Natural killer cell treated with Interleukin-12 subunit alpha and Interleukin-12 subunit beta and Interleukin-15 and Interleukin-18, amount 100 ng/mL, for 72 hours (primary cell): ENCODE measurements around the gene GRM3. TPM values are rescaled to one million over a fixed set of nuclear protein-coding genes. Genes with fewer than 3 reads are reported as not detected.

Source experiments
- ATAC-seq, 2 donors: fragments of 150-1000 bp; cut with Tn5 transposase in 1 of 2; sonication (Bioruptor Pico), chemical (Tn5 transposase) in 1 of 2; 2 replicates each; pipeline ENCODE4 v1.10.0; 2021
- DNase-seq: peaks from one replicate; pipeline ENCODE4 v3.0.0; 2022; ENCODE audit warnings: low spot score
- H3K27ac Mint-ChIP-seq, 2 donors: 1 replicate in 1 of 2; 2 replicates in 1 of 2; pipeline ENCODE4 v1.8.0; 2022; ENCODE audit warnings: mixed read lengths in 2 of 2, mild to moderate bottlenecking in 1 of 2, moderate library complexity in 1 of 2
- H3K27me3 Mint-ChIP-seq, 2 donors: 1 replicate in 1 of 2; 2 replicates in 1 of 2; pipeline ENCODE4 v1.8.0; 2022; ENCODE audit warnings: mixed read lengths in 2 of 2
- H3K36me3 Mint-ChIP-seq: one replicate; pipeline ENCODE4 v1.8.0; 2022; ENCODE audit warnings: mixed read lengths
- H3K4me1 Mint-ChIP-seq, 2 donors: 1 replicate in 1 of 2; 2 replicates in 1 of 2; pipeline ENCODE4 v1.8.0; 2022; ENCODE audit warnings: low read depth in 2 of 2, mixed read lengths in 2 of 2, mild to moderate bottlenecking in 1 of 2
- H3K4me3 Mint-ChIP-seq: one replicate; pipeline ENCODE4 v1.8.0; 2022; ENCODE audit warnings: mixed read lengths
- H3K9me3 Mint-ChIP-seq: 2 replicates; pipeline ENCODE4 v1.8.0; 2022; ENCODE audit warnings: mixed read lengths
- total RNA-seq, 2 donors: library from RNA; stranded (reverse); gene quantifications; one replicate each; pipeline ENCODE4 v1.2.3, GENCODE V29; 2022

The GRM3 gene
- total RNA-seq, 2 donors from 2014 or later, result not detected

DNA sequence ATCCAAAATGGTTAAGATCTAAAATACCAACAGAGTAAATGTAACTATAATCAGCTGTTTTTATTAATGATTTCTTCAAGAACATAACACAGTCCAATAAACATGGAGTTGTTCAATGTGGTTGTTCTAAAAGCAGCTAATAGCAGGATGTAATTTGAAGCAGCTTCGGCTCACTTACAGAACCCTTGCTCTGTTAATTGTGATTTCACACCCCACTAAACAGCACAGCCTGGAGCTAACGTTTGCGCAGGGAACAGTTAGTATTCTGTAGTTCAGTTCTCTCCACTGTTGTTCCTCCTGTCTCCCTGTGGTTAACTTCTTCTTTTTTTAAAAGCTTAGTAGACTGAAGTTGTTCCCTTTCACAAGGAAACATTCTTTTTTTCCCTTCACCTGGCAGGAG, 104.0 kb downstream of the GRM3 start:
- Mint-ChIP-seq H3K4me3 (no peak overlapping the region), H3K27me3 (no peaks in the 10 kb centered on the region), H3K4me1 (no peaks in the 10 kb centered on the region), H3K36me3 (no peaks in the 10 kb centered on the region), H3K9me3 (no peaks in the 10 kb centered on the region), H3K27ac (no peak overlapping the region)
- DNase-seq (no peak), ATAC-seq (no peak)

DNA sequence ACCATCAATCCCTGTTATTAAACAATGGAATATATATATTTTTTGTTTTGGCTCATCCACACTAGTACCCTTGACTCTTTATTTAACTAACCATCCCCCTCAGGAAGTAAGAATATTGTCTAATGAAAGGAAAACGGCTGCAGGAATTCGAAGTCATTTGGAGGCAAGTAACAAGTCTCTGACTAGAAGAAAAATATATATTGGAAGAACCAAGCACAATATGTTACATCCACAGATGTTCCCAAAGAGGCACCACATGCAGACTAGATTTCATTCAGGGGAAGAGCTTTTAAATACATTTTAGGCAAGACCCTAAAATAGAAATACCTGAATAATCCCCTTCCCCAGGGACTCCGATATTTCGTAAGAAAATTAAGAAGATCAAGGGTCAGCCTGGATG, 104.5 kb downstream of the GRM3 start:
- no peak overlapping the region for H3K27ac Mint-ChIP-seq
- ATAC-seq (no peak), DNase-seq (no peak)
- no peaks in the 10 kb centered on the region for H3K27me3 Mint-ChIP-seq
- H3K9me3 Mint-ChIP-seq, result no peaks in the 10 kb centered on the region
- H3K36me3 Mint-ChIP-seq, result no peaks in the 10 kb centered on the region
- H3K4me1 Mint-ChIP-seq, result no peaks in the 10 kb centered on the region
- no peak overlapping the region for H3K4me3 Mint-ChIP-seq

DNA sequence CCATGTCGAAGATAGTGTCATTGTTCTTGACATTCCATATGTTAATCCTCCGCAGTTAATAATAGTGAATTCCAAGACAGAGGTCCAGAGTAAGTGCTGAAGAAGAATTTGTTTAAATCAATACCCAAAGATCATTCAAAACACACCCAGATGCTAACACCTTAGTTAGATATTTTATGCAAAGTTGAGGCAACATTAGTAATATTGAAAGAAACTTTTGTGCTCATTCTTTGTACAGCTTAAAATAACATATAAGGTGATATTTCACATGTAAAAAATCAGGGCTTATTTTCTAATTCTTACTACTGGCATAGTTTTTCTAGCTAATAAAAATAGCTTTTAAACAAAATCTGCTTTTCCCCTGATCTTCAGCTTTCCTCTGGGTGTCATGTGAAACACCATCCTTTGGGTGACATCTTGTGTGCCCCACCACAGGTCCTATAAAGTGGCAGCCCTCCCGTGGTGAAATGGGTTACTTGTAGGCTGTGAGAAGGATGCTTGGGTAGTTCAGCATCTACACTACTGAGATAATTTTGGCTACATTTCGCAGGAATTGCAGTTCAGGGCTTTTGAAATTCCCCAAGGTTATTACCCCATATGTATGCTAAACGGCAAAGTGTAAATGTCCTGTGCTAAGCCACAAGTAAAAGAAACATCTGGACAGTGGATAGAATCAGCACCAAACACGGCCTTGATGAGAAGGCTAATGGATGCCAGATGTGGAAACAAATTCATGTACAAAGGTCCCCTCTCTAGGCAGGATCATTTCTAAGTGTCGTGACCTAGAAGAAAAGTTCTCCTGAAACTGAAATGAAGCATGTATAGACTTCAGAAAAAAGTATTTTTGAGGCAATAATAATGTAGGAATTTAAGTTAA, 105.4 kb downstream of the GRM3 start:
- H3K4me1 Mint-ChIP-seq, result no peaks in the 10 kb centered on the region
- H3K36me3 Mint-ChIP-seq, result no peaks in the 10 kb centered on the region
- peaks cover 5% of the 10 kb centered on the region for H3K9me3 Mint-ChIP-seq
- ATAC-seq (no peak), DNase-seq (no peak)
- no peak overlapping the region for H3K27ac Mint-ChIP-seq
- no peak overlapping the region for H3K4me3 Mint-ChIP-seq
- no peaks in the 10 kb centered on the region for H3K27me3 Mint-ChIP-seq

DNA sequence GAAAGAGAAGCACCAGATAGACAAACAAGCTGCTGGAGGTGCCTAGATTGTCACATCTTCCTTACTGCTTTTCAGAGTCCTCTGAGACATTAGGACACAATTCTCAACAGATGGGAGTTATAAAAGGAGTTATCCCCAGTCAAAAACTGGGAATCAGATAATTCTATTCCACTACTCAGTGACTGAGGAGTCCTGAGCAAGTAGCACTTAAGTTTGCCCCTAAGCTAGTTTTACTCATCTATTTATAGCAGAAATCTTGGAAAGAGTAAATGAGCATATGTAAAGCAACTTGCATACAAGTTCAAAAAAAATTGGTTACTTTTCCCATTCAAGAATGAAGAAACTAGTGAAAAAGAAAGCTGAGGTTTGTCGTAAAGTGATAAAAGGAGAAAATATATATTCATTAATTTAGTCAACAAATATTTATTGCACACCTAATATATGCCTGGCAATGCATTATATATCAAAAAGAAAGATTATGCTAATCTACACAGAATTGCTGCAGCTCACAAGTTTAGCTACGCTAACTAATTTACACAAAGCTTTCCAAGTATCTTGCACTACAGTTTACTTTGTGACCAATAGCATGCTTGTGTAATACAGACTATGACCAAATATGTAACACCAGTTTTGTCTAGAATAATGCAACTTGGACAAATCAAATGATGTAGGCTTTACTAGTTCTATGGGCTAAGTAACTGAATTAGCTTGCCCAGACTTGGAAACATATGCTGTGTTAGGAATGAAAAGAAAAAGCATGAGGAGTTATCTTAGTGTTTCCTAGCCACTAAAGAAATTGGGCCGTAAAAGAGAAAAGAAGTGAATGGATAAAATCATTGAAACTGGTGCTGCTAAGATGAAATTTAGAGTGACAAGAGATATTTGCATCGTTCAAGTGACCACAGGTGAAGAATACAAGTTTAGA, 106.3 kb downstream of the GRM3 start:
- no peak overlapping the region for H3K4me3 Mint-ChIP-seq

DNA sequence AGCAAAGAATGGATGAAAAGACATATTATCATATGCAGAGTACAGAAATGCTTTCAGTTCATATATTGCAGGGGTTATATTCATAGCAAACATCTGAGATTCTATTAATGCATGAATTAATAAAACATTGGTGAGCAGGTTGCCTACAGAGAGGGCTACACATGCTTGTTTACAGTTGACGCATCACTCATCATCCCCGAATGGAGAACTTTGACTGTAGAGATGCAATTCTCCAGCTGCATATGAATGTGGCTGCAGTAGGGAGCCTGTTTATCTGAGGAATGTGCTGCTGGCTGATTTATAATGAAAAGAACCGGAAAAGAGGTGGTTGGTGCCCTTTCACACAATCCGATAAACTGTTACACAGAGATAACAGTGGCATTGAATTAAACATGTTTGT, 116.5 kb downstream of the GRM3 start:
- Mint-ChIP-seq H3K4me1 (no peaks in the 10 kb centered on the region), H3K27me3 (no peaks in the 10 kb centered on the region), H3K27ac (no peak overlapping the region), H3K36me3 (no peaks in the 10 kb centered on the region), H3K9me3 (peaks cover 11% of the 10 kb centered on the region), H3K4me3 (no peak overlapping the region)
- no peak for DNase-seq
- ATAC-seq, result no peak

More for the DNA sequence above, 106.3 kb downstream of the GRM3 start:
- no peaks in the 10 kb centered on the region for H3K36me3 Mint-ChIP-seq
- DNase-seq (no peak), ATAC-seq (no peak)
- H3K4me1 Mint-ChIP-seq, result no peaks in the 10 kb centered on the region
- no peaks in the 10 kb centered on the region for H3K27me3 Mint-ChIP-seq
- peaks cover 5% of the 10 kb centered on the region for H3K9me3 Mint-ChIP-seq
- H3K27ac Mint-ChIP-seq, result no peak overlapping the region

DNA sequence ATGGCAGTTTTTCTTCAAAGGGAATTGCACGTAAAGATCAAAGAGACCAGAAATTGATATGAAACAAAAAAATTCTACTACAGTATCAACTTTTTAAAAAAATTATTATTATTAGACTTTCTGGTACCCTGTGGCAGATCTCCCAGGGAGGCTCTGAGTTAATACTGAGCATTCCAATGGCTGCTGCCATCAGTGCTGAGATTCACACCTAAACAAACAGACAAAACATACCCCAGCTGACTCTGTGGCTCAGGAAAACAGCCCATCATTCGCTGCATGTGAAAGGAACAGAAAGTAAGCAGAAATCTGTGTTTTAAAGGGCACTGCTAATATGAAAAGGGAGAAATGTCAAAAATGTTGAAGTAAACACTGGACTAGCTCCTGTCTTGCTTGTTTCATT, 118.4 kb downstream of the GRM3 start:
- no peaks in the 10 kb centered on the region for H3K4me1 Mint-ChIP-seq
- peaks cover 6% of the 10 kb centered on the region for H3K9me3 Mint-ChIP-seq
- no peak for ATAC-seq
- H3K27me3 Mint-ChIP-seq, result no peaks in the 10 kb centered on the region
- H3K4me3 Mint-ChIP-seq, result no peak overlapping the region
- no peak overlapping the region for H3K27ac Mint-ChIP-seq
- H3K36me3 Mint-ChIP-seq, result no peaks in the 10 kb centered on the region
- DNase-seq, result no peak

DNA sequence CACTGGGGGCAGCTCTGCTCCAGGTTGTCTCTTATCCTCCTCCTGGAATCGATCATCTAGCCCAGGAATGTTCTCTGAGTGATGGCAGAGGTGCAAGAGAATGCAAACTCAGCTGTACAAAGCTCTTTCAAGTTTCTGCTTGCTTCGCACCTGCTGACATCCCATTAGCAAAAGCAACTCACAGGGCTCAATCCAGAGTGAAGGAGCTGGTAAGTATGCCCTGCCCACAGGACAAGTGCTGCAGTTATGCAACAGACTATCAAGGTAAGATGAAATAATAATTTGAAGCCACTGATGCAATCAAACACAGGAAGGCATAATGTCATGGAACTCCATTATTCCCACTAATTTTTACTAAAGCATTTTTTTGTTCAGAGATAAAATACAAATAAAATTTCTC, 122.2 kb downstream of the GRM3 start:
- Mint-ChIP-seq H3K27ac (no peak overlapping the region), H3K4me3 (no peak overlapping the region), H3K9me3 (peaks cover 8% of the 10 kb centered on the region), H3K27me3 (no peaks in the 10 kb centered on the region), H3K4me1 (no peaks in the 10 kb centered on the region), H3K36me3 (no peaks in the 10 kb centered on the region)
- ATAC-seq (no peak), DNase-seq (no peak)

DNA sequence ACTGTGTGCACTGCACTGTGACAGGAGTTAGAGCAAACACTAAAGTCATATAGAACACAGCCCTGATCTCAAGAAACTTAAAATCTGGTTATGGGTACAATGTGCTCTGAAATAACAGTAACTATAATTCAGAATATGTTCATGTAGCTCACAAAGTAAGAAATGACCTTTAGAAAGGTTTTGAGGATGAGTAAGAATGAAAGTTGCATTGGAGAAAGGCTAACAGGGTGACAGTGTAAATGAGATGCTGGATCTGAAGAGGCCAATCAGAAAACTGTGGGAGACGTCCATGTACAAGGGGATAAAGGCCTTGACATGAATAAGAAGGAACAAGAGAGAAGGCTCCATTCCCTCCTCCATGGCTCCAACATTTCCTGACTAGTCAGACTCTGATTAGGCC, 124.7 kb downstream of the GRM3 start:
- no peaks in the 10 kb centered on the region for H3K36me3 Mint-ChIP-seq
- ATAC-seq (no peak), DNase-seq (no peak)
- H3K9me3 Mint-ChIP-seq, result peaks cover 8% of the 10 kb centered on the region
- no peak overlapping the region for H3K27ac Mint-ChIP-seq
- no peaks in the 10 kb centered on the region for H3K4me1 Mint-ChIP-seq
- H3K27me3 Mint-ChIP-seq, result no peaks in the 10 kb centered on the region
- no peak overlapping the region for H3K4me3 Mint-ChIP-seq

DNA sequence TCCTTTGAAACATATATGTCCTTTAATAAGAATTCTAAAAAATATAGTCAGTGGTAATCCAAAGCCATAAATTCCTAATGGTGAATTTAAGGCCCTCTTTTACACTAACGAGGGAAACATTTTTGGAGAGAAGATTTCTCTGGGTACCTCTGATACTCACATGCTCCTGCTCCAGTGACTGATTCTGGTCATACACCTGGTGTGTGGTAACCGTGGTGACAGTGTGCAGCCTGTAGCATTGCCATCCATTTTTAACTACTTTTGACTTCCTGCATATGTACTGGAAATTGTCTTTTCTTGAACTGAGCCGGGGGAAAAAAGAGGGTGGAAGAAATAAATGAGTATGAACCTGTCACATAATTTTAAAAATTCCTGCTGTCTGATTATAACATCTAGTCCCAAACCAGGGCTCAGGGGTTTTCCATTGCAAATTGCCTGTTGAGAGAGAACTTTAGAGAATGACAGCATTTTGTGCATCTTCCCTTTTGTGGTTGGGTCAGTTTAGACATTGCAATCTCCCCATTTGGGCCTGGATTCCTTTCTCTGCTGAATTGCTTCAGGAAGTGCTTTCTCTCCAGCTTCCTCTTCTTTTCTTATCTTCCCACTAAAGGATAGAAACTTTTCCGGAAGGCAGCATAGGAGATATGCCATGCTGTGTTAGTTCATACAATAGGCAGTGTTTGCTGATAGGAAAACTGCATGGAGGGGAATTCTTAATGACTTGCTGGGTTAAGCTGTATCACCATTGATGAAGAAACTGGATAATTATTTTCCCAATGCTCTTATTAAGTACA, 125.5 kb downstream of the GRM3 start:
- ATAC-seq (no peak), DNase-seq (no peak)
- Mint-ChIP-seq H3K27me3 (no peaks in the 10 kb centered on the region), H3K27ac (no peak overlapping the region), H3K36me3 (no peaks in the 10 kb centered on the region), H3K4me3 (no peak overlapping the region), H3K9me3 (peaks cover 3% of the 10 kb centered on the region), H3K4me1 (no peaks in the 10 kb centered on the region)

DNA sequence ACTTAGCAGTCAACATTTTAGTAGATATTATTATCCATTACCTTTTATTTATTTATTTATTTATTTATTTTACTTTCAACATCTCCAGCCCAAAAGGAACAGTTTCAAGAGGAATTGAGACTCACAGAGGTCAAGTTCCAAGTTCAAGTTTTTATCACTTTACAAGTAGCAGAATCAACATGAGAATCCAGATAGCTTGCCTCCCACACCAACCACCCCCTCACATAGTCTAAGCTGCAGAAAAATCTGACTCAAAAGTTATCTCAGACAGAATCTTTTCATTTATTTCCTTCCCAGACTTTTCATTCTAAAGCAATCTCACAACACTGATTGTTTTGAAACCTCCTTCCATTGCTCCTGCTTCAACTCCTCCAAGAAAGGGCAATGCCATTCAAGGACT, 129.6 kb downstream of the GRM3 start:
- H3K27me3 Mint-ChIP-seq, result no peaks in the 10 kb centered on the region
- DNase-seq, result no peak
- H3K4me3 Mint-ChIP-seq, result no peak overlapping the region

DNA sequence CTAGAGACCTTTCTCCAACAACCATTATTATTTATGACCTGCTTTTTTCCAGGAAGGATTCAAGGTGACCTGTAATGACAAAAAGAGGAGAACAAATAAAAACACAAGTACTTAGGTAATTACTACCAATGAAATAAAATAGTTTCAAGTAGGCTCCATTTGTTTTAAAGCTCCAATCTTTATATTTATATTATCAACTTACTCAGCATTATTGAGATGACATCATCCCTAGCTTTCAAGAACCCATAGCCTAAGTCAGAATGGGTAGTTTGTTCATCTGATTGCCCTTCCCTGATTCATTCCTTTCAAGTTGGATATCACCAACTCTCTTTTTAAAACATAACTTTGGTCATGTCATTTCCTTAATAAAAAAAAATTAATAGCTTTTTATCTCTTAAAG, 131.5 kb downstream of the GRM3 start:
- Mint-ChIP-seq H3K27ac (no peak overlapping the region), H3K9me3 (peaks cover 4% of the 10 kb centered on the region), H3K27me3 (no peaks in the 10 kb centered on the region), H3K4me1 (no peaks in the 10 kb centered on the region), H3K36me3 (no peaks in the 10 kb centered on the region), H3K4me3 (no peak overlapping the region)
- DNase-seq (no peak), ATAC-seq (no peak)

More for the DNA sequence above, 129.6 kb downstream of the GRM3 start:
- peaks cover 6% of the 10 kb centered on the region for H3K9me3 Mint-ChIP-seq
- ATAC-seq, result no peak
- H3K4me1 Mint-ChIP-seq, result no peaks in the 10 kb centered on the region
- no peaks in the 10 kb centered on the region for H3K36me3 Mint-ChIP-seq
- H3K27ac Mint-ChIP-seq, result no peak overlapping the region

DNA sequence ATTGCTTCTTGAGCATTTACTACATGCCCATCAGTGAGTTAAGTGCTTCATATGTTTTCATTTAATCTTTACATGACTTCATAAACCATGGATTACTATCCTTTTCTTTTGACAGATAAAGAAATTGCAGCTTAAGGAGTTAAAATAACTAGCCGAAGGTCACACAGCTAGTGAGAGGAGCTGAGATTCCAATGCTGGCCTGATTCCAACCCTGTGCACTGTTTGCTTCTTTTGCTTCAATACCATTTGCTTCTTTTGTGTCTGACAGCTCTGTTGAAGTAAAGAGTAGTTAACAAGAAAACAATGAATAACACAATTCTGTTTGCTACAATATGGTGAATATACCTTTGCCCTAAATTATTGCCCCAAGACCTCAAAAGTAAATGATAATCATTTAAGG, 132.4 kb downstream of the GRM3 start:
- Mint-ChIP-seq H3K27ac (no peak overlapping the region), H3K36me3 (no peaks in the 10 kb centered on the region), H3K4me1 (no peaks in the 10 kb centered on the region), H3K27me3 (no peaks in the 10 kb centered on the region), H3K4me3 (no peak overlapping the region), H3K9me3 (peaks cover 4% of the 10 kb centered on the region)
- no peak for DNase-seq
- ATAC-seq, result no peak

DNA sequence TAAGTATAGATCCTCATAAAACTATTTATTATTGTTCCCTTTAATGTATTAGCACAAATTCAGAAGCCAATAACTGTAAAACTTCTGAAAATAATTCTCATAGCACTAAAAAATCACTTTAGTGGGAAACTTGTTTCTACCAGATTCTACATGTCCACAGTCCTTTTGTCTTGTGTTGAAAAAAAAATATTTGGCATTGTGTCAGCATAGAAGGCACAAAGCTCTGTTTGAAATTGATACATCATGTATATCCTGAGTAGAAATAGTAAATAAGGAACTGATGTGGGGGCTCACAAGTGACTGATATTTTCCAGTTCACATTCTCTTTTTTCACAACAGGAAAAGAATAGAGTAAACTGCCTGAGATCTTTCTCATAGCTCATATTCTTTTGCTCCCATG, 134.6 kb downstream of the GRM3 start:
- peaks cover 4% of the 10 kb centered on the region for H3K9me3 Mint-ChIP-seq
- ATAC-seq (no peak), DNase-seq (no peak)
- no peak overlapping the region for H3K27ac Mint-ChIP-seq
- no peaks in the 10 kb centered on the region for H3K36me3 Mint-ChIP-seq
- no peaks in the 10 kb centered on the region for H3K27me3 Mint-ChIP-seq
- no peaks in the 10 kb centered on the region for H3K4me1 Mint-ChIP-seq
- H3K4me3 Mint-ChIP-seq, result no peak overlapping the region
